Left renal pelvis (tissue), 4 donors: ENCODE results near the gene ADAMTS9. TPM values are rescaled to one million over a fixed set of nuclear protein-coding genes. Genes with fewer than 3 reads are reported as not detected.

Source experiments
- DNase-seq, 4 donors: peaks; one replicate each; pipeline ENCODE4 v3.0.0-alpha.2; 2013; ENCODE audit warnings: low read depth in 4 of 4, low spot score in 3 of 4
- polyA plus RNA-seq, 4 donors: library from polyadenylated mRNA; unstranded; fragments of 120-200 nt; gene quantifications; one replicate each; pipeline ENCODE4 v1.2.1, GENCODE V29; 2013; ENCODE audit not compliant: insufficient read length in 4 of 4

ADAMTS9 gene, protein sequence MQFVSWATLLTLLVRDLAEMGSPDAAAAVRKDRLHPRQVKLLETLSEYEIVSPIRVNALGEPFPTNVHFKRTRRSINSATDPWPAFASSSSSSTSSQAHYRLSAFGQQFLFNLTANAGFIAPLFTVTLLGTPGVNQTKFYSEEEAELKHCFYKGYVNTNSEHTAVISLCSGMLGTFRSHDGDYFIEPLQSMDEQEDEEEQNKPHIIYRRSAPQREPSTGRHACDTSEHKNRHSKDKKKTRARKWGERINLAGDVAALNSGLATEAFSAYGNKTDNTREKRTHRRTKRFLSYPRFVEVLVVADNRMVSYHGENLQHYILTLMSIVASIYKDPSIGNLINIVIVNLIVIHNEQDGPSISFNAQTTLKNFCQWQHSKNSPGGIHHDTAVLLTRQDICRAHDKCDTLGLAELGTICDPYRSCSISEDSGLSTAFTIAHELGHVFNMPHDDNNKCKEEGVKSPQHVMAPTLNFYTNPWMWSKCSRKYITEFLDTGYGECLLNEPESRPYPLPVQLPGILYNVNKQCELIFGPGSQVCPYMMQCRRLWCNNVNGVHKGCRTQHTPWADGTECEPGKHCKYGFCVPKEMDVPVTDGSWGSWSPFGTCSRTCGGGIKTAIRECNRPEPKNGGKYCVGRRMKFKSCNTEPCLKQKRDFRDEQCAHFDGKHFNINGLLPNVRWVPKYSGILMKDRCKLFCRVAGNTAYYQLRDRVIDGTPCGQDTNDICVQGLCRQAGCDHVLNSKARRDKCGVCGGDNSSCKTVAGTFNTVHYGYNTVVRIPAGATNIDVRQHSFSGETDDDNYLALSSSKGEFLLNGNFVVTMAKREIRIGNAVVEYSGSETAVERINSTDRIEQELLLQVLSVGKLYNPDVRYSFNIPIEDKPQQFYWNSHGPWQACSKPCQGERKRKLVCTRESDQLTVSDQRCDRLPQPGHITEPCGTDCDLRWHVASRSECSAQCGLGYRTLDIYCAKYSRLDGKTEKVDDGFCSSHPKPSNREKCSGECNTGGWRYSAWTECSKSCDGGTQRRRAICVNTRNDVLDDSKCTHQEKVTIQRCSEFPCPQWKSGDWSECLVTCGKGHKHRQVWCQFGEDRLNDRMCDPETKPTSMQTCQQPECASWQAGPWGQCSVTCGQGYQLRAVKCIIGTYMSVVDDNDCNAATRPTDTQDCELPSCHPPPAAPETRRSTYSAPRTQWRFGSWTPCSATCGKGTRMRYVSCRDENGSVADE (N-terminal part only)
- polyA plus RNA-seq = 100 to 1,000 TPM in 3 of 4 donors, 10 to 100 TPM in 1; 48.7 to 168 (median 142) TPM

GRCh38 chr3:64687781-64688604, at the start of gene ADAMTS9:
Gene ADAMTS9 (minus strand): TSS chr3:64688000. CDS start chr3:64687657, 343 bp downstream.
- DNase-seq = peak; percentile 76 to 84 (median 82)

DNA sequence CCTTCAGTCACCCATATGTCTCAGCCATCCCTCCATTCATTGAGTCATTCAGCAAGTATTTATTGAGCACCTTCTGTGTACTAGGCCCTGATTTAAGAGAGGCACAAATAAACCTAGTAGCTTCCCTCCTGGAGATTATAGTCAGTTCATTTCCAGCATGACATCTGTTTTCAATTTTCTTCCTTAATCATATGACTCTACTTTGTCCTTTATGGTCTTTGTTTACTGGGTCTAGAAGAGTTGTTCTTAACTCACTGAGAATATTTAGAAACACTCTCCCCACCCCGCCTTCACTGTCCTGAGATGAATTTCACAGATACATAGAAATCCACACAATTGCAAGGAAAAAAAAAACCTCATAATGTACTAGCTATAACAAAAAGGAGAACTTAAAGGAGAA, 44.8 kb upstream of the ADAMTS9 start:
- no peak for DNase-seq

- DNase-seq = no peak
Observed at GRCh38 chr3:64730681-64731080, 42.9 kb upstream of the ADAMTS9 start.

DNA sequence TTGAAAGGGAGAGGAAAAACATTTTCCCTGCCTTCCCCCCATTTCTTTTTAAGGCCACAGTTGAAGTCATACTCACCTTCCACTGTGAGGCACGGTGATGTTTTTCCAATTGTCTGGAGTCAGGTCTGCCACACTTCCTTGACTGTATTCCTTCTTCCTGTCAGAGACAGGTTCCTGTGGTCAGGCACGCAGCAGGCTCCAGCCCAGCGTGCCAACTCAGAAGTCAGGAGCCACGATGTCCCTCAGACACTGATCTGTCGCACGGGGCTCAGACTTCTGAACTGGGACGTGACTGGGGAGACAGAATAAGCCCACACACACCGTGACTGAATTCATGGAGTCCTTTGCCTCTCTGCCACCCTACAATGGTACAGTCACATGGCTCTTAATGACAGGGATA, 41.2 kb upstream of the ADAMTS9 start:
- DNase-seq = no peak

GRCh38 chr3:64728428-64728827, 40.6 kb upstream of the ADAMTS9 start:
- no peak for DNase-seq

- DNase-seq = no peak
Observed at GRCh38 chr3:64726414-64727090, 38.8 kb upstream of the ADAMTS9 start.

- no peak for DNase-seq
Observed at GRCh38 chr3:64718976-64719375, 31.2 kb upstream of the ADAMTS9 start.

- DNase-seq = no peak
Observed at GRCh38 chr3:64717872-64718613, 30.2 kb upstream of the ADAMTS9 start.

DNA sequence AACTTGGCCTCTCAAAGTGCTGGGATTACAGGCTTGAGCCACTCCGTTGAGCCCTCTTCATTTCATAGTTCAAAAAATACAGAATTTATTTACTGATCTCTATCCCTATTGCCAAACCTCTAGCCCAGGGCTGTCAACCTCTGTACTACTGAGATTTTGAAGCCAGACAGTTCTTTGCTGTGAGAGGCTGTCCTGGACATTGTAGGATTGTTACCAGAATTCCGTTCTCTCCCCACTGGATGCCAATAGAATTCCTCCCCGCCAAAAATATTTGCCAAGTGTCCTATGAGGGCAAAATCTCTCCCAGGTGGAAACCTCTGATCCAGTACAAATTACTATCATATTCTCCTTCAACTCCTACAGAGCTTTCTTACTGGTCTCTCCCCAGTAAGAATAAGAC, 29.6 kb upstream of the ADAMTS9 start:
- no peak for DNase-seq

DNA sequence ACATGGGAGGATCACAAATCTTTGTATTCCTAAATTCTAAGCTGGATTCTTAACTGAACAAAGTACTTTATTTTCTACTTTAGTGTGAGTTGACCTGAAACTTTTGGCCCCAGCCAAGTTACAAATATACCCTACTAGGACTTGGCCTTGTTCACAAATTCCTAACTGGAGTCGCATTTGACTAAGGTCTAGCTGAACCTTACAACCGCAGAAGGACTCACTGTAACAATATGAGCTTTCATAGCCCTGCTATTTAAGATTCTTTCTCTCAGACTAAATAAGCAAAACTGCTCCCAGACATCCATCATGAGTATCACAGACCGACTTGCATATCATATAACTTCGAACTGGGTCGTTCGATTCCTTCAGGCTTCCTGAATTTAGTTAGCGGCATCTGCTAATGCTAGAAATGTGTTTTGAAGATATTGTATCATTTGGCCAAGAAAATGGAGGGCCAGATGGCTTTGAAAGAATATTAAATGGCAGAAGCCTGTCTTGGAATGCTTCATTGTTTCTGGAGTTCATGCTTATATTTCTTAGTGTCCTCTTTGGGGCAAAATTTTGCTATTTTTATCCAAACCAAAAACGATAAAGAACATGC, 28.4 kb upstream of the ADAMTS9 start:
- no peak for DNase-seq

DNA sequence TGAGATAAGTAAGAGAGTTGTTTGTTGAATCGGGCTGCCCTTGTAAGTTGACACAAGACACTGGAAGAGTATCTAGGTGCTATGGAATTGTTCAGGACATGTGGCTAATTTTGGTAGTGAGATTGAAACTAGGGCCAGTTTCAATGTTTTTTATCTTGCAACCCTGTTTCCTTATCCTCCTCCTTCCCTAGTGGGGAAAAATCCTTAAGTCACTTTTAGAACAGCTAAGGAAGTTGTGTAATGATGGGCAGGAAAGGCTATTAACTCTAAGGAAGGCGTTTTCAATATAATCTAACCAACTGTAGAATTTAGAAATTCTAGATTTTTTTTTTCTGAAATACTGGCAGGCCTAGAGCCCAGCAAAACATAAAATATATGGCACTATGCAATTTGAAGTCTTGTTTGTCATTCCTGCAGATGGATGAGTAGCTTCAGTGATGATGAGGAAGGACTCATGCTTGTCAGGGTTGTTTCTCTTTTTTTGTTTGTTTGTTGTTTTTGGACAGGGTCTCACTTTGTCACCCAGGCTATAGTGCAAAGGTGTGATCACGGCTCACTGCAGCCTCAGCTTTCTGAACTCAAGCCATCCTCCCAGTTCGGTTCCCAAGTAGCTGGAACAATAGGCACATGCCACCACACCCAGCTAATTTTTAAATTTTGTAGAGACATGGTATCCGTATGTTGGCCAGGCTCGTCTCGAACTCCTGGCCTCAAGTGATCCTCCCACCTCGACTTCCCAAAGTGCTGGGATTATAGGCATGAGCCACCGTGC, 27.6 kb upstream of the ADAMTS9 start:
- DNase-seq = no peak

- no peak for DNase-seq
Observed at GRCh38 chr3:64708456-64708855, 20.7 kb upstream of the ADAMTS9 start.

DNA sequence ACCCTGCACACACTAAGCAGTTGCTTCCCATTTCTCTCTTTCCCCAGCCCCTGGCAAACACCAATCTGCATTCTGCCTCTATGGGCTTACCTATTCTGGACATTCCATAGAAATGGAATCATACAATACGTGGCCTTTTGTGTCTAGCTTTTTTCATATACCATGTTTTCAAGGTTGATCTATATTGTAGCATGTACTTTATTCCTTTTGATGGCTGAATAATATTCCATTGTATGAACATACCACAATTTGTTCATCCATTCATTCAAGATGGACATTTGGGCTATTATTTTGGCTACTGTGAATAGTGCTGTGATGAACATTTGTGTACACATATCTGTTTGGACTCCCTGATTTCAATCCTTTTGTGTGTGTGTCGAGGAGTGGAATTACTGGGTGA, 18.1 kb upstream of the ADAMTS9 start:
- no peak for DNase-seq

GRCh38 chr3:64696896-64697295, 9.1 kb upstream of the ADAMTS9 start:
- no peak for DNase-seq

DNA sequence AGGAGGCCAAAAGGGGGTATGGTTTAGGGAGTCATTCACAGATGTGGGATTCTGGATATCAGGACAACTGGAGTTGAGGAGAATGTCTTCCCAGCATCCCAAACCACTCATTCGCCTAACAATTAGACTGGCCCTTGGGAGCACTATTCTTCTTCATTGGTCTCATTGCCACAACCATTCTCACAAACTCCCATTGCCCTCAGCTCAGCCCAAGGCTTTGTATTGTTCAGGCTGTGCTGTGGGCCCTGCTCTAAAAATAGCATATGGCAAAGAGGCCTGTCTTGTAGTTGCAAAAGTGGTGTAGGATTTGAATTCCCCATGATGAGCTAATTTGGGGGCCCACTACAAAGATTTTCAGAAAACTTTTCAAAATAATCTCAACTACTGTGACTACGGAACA, 6.3 kb upstream of the ADAMTS9 start:
- DNase-seq = no peak

GRCh38 chr3:64693031-64693430, 5.2 kb upstream of the ADAMTS9 start:
- DNase-seq = peak in 1 of 4 donors; percentile 15

- DNase-seq = no peak
Observed at GRCh38 chr3:64691051-64691450, 3.3 kb upstream of the ADAMTS9 start.
